Right lobe of liver (tissue), 4 donors: Measurements from ENCODE around the gene LLGL2.

ENCODE experiments used
- POLR2A ChIP-seq: fragments of 450-650 bp; IDR thresholded peaks from one replicate; pipeline ENCODE4 v1.6.1; 2017; ENCODE audit warnings: antibody characterized with exemption, mild to moderate bottlenecking
- TF ChIP-seq, protein P1 (sequence below), 4 donors: fragments of 200-600 bp in 3 of 4; fragments of 450-650 bp in 1 of 4; IDR thresholded peaks; one replicate each; pipeline versions ENCODE4 v1.5.1 to v1.8.0; 2016 to 2022; ENCODE audit warnings: antibody characterized with exemption in 4 of 4, mild to moderate bottlenecking in 2 of 4
- donor health status: DM: no; HTN: no; CAD: no.
- donor health status: DM: no; HTN: no; CAD: no.
- donor health status: DM: no; HTN: yes; CAD: no.

DNA sequence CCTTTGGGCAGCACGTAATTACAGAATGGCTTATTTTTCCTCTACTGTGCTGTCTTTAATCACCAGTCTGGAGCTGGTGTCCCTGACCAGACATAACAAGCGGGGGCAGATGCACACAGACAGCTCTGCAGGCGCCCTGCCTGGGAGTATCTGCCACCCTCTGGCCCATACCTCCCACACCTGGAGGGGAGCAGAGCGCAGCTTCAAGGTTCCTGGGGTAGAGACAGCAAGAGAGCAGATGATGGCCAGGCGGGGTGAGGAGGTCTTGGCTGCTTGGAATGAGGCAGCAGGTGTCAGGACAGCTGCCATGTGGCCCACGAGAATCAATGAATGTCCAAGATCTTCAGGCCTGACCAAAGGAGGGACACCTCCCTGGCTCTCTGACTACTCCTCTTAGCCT is 45.2 kb upstream of the LLGL2 start:
- TF ChIP-seq, protein P1, sequence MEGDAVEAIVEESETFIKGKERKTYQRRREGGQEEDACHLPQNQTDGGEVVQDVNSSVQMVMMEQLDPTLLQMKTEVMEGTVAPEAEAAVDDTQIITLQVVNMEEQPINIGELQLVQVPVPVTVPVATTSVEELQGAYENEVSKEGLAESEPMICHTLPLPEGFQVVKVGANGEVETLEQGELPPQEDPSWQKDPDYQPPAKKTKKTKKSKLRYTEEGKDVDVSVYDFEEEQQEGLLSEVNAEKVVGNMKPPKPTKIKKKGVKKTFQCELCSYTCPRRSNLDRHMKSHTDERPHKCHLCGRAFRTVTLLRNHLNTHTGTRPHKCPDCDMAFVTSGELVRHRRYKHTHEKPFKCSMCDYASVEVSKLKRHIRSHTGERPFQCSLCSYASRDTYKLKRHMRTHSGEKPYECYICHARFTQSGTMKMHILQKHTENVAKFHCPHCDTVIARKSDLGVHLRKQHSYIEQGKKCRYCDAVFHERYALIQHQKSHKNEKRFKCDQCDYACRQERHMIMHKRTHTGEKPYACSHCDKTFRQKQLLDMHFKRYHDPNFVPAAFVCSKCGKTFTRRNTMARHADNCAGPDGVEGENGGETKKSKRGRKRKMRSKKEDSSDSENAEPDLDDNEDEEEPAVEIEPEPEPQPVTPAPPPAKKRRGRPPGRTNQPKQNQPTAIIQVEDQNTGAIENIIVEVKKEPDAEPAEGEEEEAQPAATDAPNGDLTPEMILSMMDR (IDR thresholded peaks at IDR 0.05): no peak
- no peak for TF ChIP-seq POLR2A
